Gastroesophageal sphincter (tissue), 3 donors: ENCODE results near the gene C4orf50.

Source experiments
- CTCF ChIP-seq, 4 experiments: fragments of 200-600 bp in 2 of 4; fragments of 450-650 bp in 2 of 4; sonication (generic) in 1 of 4; IDR thresholded peaks; one replicate each; pipeline ENCODE4 v1.5.1; 2017 to 2019; ENCODE audit warnings: antibody characterized with exemption in 4 of 4, mild to moderate bottlenecking in 2 of 4, moderate library complexity in 2 of 4
- EP300 ChIP-seq: sonication (generic); formaldehyde crosslinking; IDR thresholded peaks from one replicate; pipeline ENCODE4 v1.6.1; 2017; ENCODE audit warnings: antibody characterized with exemption, mild to moderate bottlenecking
- POLR2A ChIP-seq, 2 donors: fragments of 450-650 bp; IDR thresholded peaks; one replicate each; pipeline ENCODE4 v1.6.1; 2017; ENCODE audit warnings: antibody characterized with exemption in 2 of 2, mild to moderate bottlenecking in 2 of 2, moderate library complexity in 1 of 2
- POLR2AphosphoS5 ChIP-seq: sonication (generic); formaldehyde crosslinking; IDR thresholded peaks from one replicate; pipeline ENCODE4 v1.6.1; 2017; ENCODE audit warnings: antibody characterized with exemption

- TF ChIP-seq CTCF (IDR thresholded peaks at IDR 0.05) (no peak), POLR2A (IDR thresholded peaks at IDR 0.05) (no peak), EP300 (no peak), POLR2AphosphoS5 (no peak)
Observed at GRCh38 chr4:5918331-5918985, 99.8 kb downstream of the C4orf50 start.
